T-cell (primary cell): ENCODE results near the gene SLC9A9. TPM values are rescaled to one million over a fixed set of nuclear protein-coding genes. Genes with fewer than 3 reads are reported as not detected.

Source experiments
- ATAC-seq, 4 experiments: fragments of 200-7000 bp in 3 of 4; fragments of 150-1000 bp in 1 of 4; cut with Tn5 transposase; replicated peaks in 1 of 4; 1 replicate in 3 of 4; 2 replicates in 1 of 4; pipeline ENCODE4 v1.10.0; 2021; ENCODE audit warnings: moderate library complexity in 3 of 4, mild to moderate bottlenecking in 2 of 4, moderate number of reproducible peaks in 1 of 4
- CTCF ChIA-PET, 2 donors: fragments of 300-600 bp; sonication (Branson Sonifier 250); formaldehyde crosslinking; loops; one replicate each; lab custom pipeline; 2022; ENCODE audit warnings: antibody characterized with exemption in 2 of 2; lab: Charles Lee
- POLR2A ChIA-PET, 2 donors: fragments of 300-600 bp; sonication (Branson Sonifier 250); formaldehyde crosslinking; loops; one replicate each; lab custom pipeline; 2022; ENCODE audit warnings: antibody characterized with exemption in 2 of 2; lab: Charles Lee
- DNase-seq, 35 experiments: peaks; one replicate each; pipeline versions ENCODE4 v3.0.0 to v3.0.0-alpha.2; 2013 to 2023
- H3K27ac ChIP-seq: one replicate; pipeline ENCODE4 v1.5.1; 2013; ENCODE audit warnings: low read length
- H3K27me3 ChIP-seq, 2 experiments: replicated peaks in 1 of 2; 1 replicate in 1 of 2; 2 replicates in 1 of 2; pipeline versions ENCODE4 v1.6.1 to v1.7.0; 2013; ENCODE audit warnings: low read length in 1 of 2, mixed read lengths in 1 of 2; ENCODE audit not compliant: control insufficient read depth in 2 of 2, insufficient read depth in 2 of 2; ENCODE audit errors: extremely low read depth in 1 of 2
- H3K36me3 ChIP-seq, 2 donors: 1 replicate in 1 of 2; 2 replicates in 1 of 2; pipeline versions ENCODE4 v1.6.1 to v1.7.0; 2013; ENCODE audit warnings: low read length in 1 of 2; ENCODE audit not compliant: control insufficient read depth in 2 of 2, insufficient read depth in 1 of 2; ENCODE audit errors: extremely low read depth in 1 of 2
- H3K4me1 ChIP-seq, 2 experiments: 1 replicate in 1 of 2; 2 replicates in 1 of 2; pipeline versions ENCODE4 v1.6.1 to v1.7.0; 2013; ENCODE audit warnings: low read length in 2 of 2, mixed read lengths in 1 of 2; ENCODE audit not compliant: insufficient read depth in 2 of 2, control insufficient read depth in 1 of 2; ENCODE audit errors: extremely low read depth in 1 of 2
- H3K4me3 ChIP-seq, 2 donors: 1 replicate in 1 of 2; 2 replicates in 1 of 2; pipeline versions ENCODE4 v1.5.1 to v1.7.0; 2013; ENCODE audit warnings: mild to moderate bottlenecking in 2 of 2, low read length in 1 of 2, moderate library complexity in 1 of 2; ENCODE audit not compliant: control insufficient read depth in 1 of 2; ENCODE audit errors: extremely low read depth in 1 of 2
- H3K9me3 ChIP-seq: 2 replicates; pipeline ENCODE4 v1.7.0; 2013
- H3K27ac Mint-ChIP-seq, 2 donors: one replicate each; pipeline ENCODE4 v1.8.0; 2020 to 2021; ENCODE audit warnings: mild to moderate bottlenecking in 2 of 2, mixed read lengths in 2 of 2
- H3K27me3 Mint-ChIP-seq, 2 donors: one replicate each; pipeline ENCODE4 v1.8.0; 2021 to 2022; ENCODE audit warnings: mixed read lengths in 2 of 2
- H3K36me3 Mint-ChIP-seq: one replicate; pipeline ENCODE4 v1.8.0; 2021; ENCODE audit warnings: mixed read lengths
- H3K4me1 Mint-ChIP-seq, 3 donors: one replicate each; pipeline ENCODE4 v1.8.0; 2020 to 2022; ENCODE audit warnings: mixed read lengths in 3 of 3, mild to moderate bottlenecking in 1 of 3
- H3K4me3 Mint-ChIP-seq, 3 donors: one replicate each; pipeline ENCODE4 v1.8.0; 2020 to 2022; ENCODE audit warnings: mild to moderate bottlenecking in 3 of 3, mixed read lengths in 3 of 3, moderate library complexity in 3 of 3
- H3K9me3 Mint-ChIP-seq, 3 donors: one replicate each; pipeline ENCODE4 v1.8.0; 2020 to 2022; ENCODE audit warnings: mixed read lengths in 3 of 3
- WGBS: methylation state at CpG from one replicate; pipeline ENCODE4 v1.1.5; 2013; ENCODE audit warnings: missing lambda C conversion rate; ENCODE audit not compliant: insufficient coverage; 5-methylcytosine and 5-hydroxymethylcytosine counted together
- total RNA-seq, 35 experiments: library from RNA in 6 of 35; stranded (reverse) in 6 of 35; fragments of 120-200 nt in 1 of 35; gene quantifications; one replicate each; pipeline versions ENCODE4 v1.2.1 to v1.2.4 and lab custom pipeline; 2013 to 2026

SLC9A9 gene
- total RNA-seq, 5 donors from 2014 or later (not counting 1 experiment from before 2014, with no cell fraction given) = 11.2 to 36.8 (median 17.8) TPM

DNA sequence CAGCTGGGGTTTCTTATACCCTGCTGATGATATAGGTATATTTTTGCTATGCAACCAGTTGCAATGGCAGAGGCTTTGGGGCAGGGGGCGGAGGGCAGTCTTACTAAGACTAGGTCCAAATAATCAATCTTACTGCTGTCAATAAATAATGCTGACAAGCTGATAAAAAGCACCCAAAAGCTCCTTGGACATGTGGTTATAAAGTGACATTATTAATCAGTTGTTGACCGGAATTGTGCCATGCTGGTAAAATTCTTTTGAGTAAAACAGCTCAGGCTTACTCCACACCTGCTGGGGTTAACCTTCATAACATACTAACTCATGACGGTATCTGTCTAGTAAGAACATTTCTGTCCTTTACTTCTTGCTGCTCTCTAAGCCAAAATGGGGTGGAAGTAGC, 626.8 kb downstream of the SLC9A9 start:
- no peaks in the 10 kb centered on the region for H3K9me3 Mint-ChIP-seq
- peaks cover 17 to 21% (median 18%) of the 10 kb centered on the region in 3 donors for H3K4me1 Mint-ChIP-seq
- H3K4me3 ChIP-seq = no peak overlapping the region
- H3K4me3 Mint-ChIP-seq = no peak overlapping the region
- no peak for ATAC-seq
- H3K4me1 ChIP-seq = peaks cover 0 to 18% of the 10 kb centered on the region in 2 experiments
- no peaks in the 10 kb centered on the region for H3K36me3 ChIP-seq
- no peak overlapping the region for H3K27ac ChIP-seq
- no peaks in the 10 kb centered on the region for H3K36me3 Mint-ChIP-seq
- H3K9me3 ChIP-seq = no peaks in the 10 kb centered on the region
- H3K27me3 ChIP-seq = peaks cover 0 to 2% of the 10 kb centered on the region in 2 experiments
- ChIA-PET CTCF (no interaction called here), POLR2A (no interaction called here)
- no peaks in the 10 kb centered on the region for H3K27me3 Mint-ChIP-seq
- no CpG with 5 or more reads among the region's 3 CpGs for WGBS
- no peak for DNase-seq
- H3K27ac Mint-ChIP-seq = no peak overlapping the region

DNA sequence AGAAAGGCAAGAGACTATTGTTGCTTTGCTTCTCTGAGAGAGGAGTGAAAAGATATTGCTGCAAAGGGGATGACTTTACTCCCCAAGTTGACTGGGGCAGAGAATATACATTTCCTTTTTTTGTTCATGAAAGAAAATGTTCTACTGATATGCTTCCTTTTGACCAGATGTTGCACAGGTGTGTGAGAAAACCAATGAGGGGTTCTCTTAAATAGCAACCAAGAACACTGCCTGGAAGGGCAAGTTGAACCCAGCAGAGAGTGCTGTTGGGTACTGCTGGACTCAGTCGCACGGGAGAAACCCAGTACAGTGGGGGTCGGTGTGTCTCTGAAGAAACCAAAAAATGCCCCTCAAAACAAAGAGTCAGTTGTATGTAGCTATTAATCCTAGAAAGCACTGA, 627.5 kb downstream of the SLC9A9 start:
- H3K27ac Mint-ChIP-seq = no peak overlapping the region
- Histone ChIP-seq H3K27me3 (peaks cover 0 to 2% of the 10 kb centered on the region in 2 experiments), H3K4me1 (peaks cover 0 to 21% of the 10 kb centered on the region in 2 experiments), H3K9me3 (no peaks in the 10 kb centered on the region), H3K36me3 (no peaks in the 10 kb centered on the region), H3K27ac (no peak overlapping the region), H3K4me3 (no peak overlapping the region)
- H3K4me1 Mint-ChIP-seq = peaks cover 21 to 26% (median 24%) of the 10 kb centered on the region in 3 donors
- ChIA-PET POLR2A (no interaction called here), CTCF (no interaction called here)
- WGBS = no CpG with 5 or more reads among the region's 3 CpGs
- DNase-seq (no peak), ATAC-seq (no peak)
- no peaks in the 10 kb centered on the region for H3K36me3 Mint-ChIP-seq
- H3K27me3 Mint-ChIP-seq = no peaks in the 10 kb centered on the region
- no peaks in the 10 kb centered on the region for H3K9me3 Mint-ChIP-seq
- H3K4me3 Mint-ChIP-seq = no peak overlapping the region

DNA sequence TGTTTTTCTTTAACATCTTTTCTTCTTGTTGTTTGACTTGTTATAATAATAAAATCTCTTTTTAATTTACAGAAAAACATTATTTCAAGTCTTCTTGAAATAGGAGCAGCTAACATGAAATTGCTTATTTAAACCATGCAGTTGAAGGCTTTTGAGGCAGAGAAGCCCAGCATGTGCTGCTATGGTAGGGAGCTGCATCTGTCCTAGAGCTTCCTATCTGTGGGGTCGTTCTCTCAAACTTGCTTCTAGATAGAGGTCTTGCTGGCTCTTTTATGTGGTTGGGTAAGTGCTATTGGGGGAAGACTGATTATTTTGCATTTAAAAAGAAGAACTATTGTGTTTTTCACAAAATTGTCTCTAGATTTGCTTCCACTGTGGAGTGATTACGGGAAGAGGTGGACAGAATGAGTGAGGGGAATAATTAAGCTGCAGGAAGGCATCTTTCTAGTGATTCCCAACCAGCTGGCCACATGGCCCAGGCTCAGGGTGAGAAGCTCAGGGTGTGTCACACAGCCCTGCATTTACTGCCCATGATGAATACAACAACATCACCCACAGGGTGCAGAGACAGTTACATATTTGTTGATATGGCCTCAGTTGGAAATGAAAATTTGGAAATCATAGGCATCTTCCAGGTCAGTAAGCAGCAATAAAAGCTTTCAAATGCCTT, 630.0 kb downstream of the SLC9A9 start:
- H3K27ac ChIP-seq = no peak overlapping the region
- H3K9me3 Mint-ChIP-seq = no peaks in the 10 kb centered on the region
- no peaks in the 10 kb centered on the region for H3K27me3 Mint-ChIP-seq
- no peak overlapping the region for H3K4me3 ChIP-seq
- CTCF ChIA-PET = no interaction called here
- ATAC-seq (no peak), DNase-seq (no peak)
- 40% methylated on average over 1 of the region's 2 CpGs for WGBS
- POLR2A ChIA-PET = no interaction called here
- no peak overlapping the region for H3K4me3 Mint-ChIP-seq
- no peaks in the 10 kb centered on the region for H3K36me3 ChIP-seq
- H3K36me3 Mint-ChIP-seq = no peaks in the 10 kb centered on the region
- peaks cover 22 to 31% (median 27%) of the 10 kb centered on the region in 3 donors for H3K4me1 Mint-ChIP-seq
- H3K27ac Mint-ChIP-seq = no peak overlapping the region
- H3K4me1 ChIP-seq = peaks cover 0 to 21% of the 10 kb centered on the region in 2 experiments
- H3K27me3 ChIP-seq = peaks cover 0 to 2% of the 10 kb centered on the region in 2 experiments
- no peaks in the 10 kb centered on the region for H3K9me3 ChIP-seq

DNA sequence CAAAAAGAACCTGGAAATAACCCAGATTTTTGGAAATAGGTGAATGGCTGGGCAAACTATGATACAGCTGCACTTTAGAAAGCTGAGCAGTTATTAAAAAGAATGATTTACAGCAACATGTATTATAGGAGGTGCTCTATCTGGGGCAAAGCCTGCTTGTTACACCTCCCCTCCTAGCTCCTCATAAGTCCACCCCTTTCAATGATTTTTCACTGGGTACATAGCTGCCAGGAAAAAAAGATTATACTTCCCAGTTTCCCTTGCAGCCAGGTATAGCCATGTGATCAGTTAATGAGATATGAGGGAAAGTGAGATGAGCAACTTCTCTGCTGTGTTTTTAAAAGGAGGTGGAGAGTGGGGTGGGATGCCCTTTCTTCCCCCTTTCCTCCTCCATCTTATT, 631.0 kb downstream of the SLC9A9 start:
- DNase-seq = no peak
- H3K9me3 ChIP-seq = no peaks in the 10 kb centered on the region
- Mint-ChIP-seq H3K9me3 (no peaks in the 10 kb centered on the region), H3K27ac (peak overlapping the region in 1 of 2 donors; percentile 89), H3K27me3 (no peaks in the 10 kb centered on the region), H3K4me1 (peaks cover 22 to 31% (median 27%) of the 10 kb centered on the region in 3 donors), H3K36me3 (no peaks in the 10 kb centered on the region), H3K4me3 (peak overlapping the region in 2 of 3 donors; percentile 70 to 78)
- no peak overlapping the region for H3K4me3 ChIP-seq
- peaks cover 0 to 21% of the 10 kb centered on the region in 2 experiments for H3K4me1 ChIP-seq
- no peaks in the 10 kb centered on the region for H3K36me3 ChIP-seq
- POLR2A ChIA-PET = interaction anchor here in 1 of 2 donors (0.6 kb wide), 1 partner anchor 625 kb away, joined by 3 read pairs; no protein-coding TSS in a partner anchor
- no peak for ATAC-seq
- no peaks in the 10 kb centered on the region for H3K27me3 ChIP-seq
- H3K27ac ChIP-seq = no peak overlapping the region
- CTCF ChIA-PET = interaction anchor here (0.5 to 1.2 kb wide), 2 partner anchors 50 to 95 kb away, joined by 3 read pairs; no protein-coding TSS in a partner anchor

DNA sequence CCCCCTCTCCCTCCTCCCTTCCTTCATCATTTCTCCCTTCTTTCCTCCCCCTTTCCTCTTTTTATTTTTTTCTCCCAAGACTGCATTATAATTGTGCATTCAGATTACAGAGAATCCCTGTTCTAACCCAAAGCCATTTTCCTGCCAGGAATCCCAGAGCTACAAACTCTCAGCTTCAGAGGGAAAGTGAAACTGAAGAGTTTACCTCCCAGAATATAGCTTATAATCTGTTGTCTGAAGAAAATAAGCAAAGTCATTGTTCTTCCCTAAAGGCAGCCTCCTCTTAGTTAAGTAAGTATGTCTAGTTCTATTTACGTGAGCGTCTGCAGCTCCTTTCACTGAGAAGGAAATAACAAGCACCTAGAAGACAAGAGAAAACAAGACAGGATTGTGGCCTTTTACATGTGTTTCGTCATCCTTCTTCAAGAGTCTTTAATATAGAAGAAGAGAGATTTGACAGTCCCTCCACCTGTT, 631.5 kb downstream of the SLC9A9 start:
- ChIA-PET CTCF (interaction anchor here in 1 of 2 donors (1.2 kb wide), 1 partner anchor 95 kb away, joined by 3 read pairs; no protein-coding TSS in a partner anchor), POLR2A (no interaction called here)
- no peaks in the 10 kb centered on the region for H3K27me3 Mint-ChIP-seq
- no peaks in the 10 kb centered on the region for H3K36me3 ChIP-seq
- WGBS = no CpG with 5 or more reads among the region's 3 CpGs
- no peaks in the 10 kb centered on the region for H3K36me3 Mint-ChIP-seq
- peaks cover 0 to 21% of the 10 kb centered on the region in 2 experiments for H3K4me1 ChIP-seq
- H3K4me3 Mint-ChIP-seq = peak overlapping the region; percentile 64 to 78 (median 70)
- H3K27ac Mint-ChIP-seq = peak overlapping the region; percentile 62 to 89
- H3K27ac ChIP-seq = no peak overlapping the region
- no peaks in the 10 kb centered on the region for H3K9me3 Mint-ChIP-seq
- H3K4me3 ChIP-seq = peak overlapping the region in 1 of 2 donors; percentile 27
- DNase-seq = peak in 1 of 35 experiments; percentile 23
- ATAC-seq = peak in 3 of 4 experiments; percentile 47 to 91 (median 58)
- H3K27me3 ChIP-seq = no peaks in the 10 kb centered on the region
- no peaks in the 10 kb centered on the region for H3K9me3 ChIP-seq
- H3K4me1 Mint-ChIP-seq = peaks cover 22 to 31% (median 27%) of the 10 kb centered on the region in 3 donors
